AG09319 (cell line): Measurements from ENCODE around the gene IL34.
"Not testable (repeated sequence)": the region's sequence is repeated elsewhere in the genome, so short reads cannot be mapped to it uniquely, and the experiment has no call there.

Experiments used
- DNase-seq: peaks from one replicate; pipeline ENCODE4 v3.0.0-alpha.2; 2010; ENCODE audit warnings: low read depth; ENCODE audit errors: extremely low read depth
- CTCF ChIP-seq: IDR thresholded peaks from 2 replicates; pipeline ENCODE4 v1.5.1; 2011; ENCODE audit warnings: low read depth, mild to moderate bottlenecking, inconsistent platforms, low read length, moderate library complexity

The IL34 gene

GRCh38 chr16:70634861-70635260, 11.5 kb upstream of the IL34 start:
- no peak for DNase-seq
- no peak for TF ChIP-seq CTCF

GRCh38 chr16:70635336-70636016, 10.9 kb upstream of the IL34 start:
- no peak for TF ChIP-seq CTCF
- DNase-seq, result peak; percentile 19

- DNase-seq, result no peak
- no peak for TF ChIP-seq CTCF
Measured at GRCh38 chr16:70638814-70639792, 7.3 kb upstream of the IL34 start.

- DNase-seq, result no peak
- no peak for TF ChIP-seq CTCF
Measured at GRCh38 chr16:70642633-70643032, 3.7 kb upstream of the IL34 start.

- not testable (repeated sequence) for DNase-seq
Measured at GRCh38 chr16:70643264-70643663, 3.1 kb upstream of the IL34 start.

- TF ChIP-seq CTCF, result no peak
- DNase-seq, result no peak
Measured at GRCh38 chr16:70644763-70645597, 1.4 kb upstream of the IL34 start.

- DNase-seq, result no peak
- no peak for TF ChIP-seq CTCF
Measured at GRCh38 chr16:70647441-70648359, 1.3 kb downstream of the IL34 start.
